ENCODE data around the gene MCOLN1.

- TF ChIP-seq EZH2phosphoT487 (IDR thresholded peaks at IDR 0.05; ENCODE audit: low read depth, severe bottlenecking, unreplicated experiment) (no peak), CTCF (IDR thresholded peaks at IDR 0.05; ENCODE audit: poor library complexity) (no peak), EZH2 (IDR thresholded peaks at IDR 0.05; ENCODE audit: borderline replicate concordance) (no peak)
Observed at GRCh38 chr19:7516878-7517277, 5.5 kb upstream of the MCOLN1 start.

All from hepatocyte (in vitro differentiated cells).